ENCODE measurements around the gene CALML4. TPM values are rescaled to one million over a fixed set of nuclear protein-coding genes. Genes with fewer than 3 reads are reported as not detected.
"Not testable (repeated sequence)": the region's sequence is repeated elsewhere in the genome, so short reads cannot be mapped to it uniquely, and the experiment has no call there.

CALML4 gene
- total RNA-seq, 2 donors from 2014 or later, result 3.3 to 12.7 TPM

DNA sequence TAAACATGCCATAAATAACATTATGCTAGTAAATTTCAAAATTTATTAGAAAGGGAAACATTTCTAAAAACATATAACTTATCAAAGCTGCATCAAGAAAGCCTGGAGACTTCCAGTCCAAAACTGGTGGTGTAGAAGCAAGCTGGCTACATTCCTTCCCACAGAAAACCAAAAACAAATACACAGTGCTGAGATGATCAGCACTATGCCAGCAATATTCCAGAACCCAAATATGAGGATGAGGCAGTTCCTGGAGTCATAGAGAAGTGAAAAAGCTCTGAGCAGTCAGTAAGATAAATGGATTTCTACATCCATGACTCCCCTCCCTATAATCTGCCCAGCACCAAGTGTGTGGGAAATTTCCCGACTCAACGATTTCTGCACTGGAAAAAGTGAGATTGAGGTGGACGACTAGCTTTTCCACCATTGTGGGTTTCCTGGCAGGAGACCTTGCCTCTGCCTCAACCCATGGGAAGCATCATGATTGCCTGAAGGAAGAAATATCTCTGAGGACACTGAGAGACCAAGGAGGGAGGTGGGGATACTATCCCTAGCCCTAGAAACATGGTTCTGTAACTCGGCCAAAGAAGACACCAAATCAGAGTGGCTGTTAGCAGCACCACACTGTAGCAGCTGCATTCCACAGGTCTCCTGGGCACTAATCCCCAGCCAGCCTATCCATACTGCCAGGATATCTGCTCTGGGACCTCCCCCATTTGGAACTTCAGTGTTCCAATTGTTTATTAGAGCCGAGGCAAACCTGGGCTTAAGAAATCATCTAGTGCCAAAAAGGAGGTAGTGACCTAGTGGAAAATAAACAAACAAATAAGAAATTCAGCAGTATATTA is 36.2 kb upstream of the CALML4 start:
- intact Hi-C loops (cut with DNase I), result no loop called here
- TF ChIP-seq, protein P1, sequence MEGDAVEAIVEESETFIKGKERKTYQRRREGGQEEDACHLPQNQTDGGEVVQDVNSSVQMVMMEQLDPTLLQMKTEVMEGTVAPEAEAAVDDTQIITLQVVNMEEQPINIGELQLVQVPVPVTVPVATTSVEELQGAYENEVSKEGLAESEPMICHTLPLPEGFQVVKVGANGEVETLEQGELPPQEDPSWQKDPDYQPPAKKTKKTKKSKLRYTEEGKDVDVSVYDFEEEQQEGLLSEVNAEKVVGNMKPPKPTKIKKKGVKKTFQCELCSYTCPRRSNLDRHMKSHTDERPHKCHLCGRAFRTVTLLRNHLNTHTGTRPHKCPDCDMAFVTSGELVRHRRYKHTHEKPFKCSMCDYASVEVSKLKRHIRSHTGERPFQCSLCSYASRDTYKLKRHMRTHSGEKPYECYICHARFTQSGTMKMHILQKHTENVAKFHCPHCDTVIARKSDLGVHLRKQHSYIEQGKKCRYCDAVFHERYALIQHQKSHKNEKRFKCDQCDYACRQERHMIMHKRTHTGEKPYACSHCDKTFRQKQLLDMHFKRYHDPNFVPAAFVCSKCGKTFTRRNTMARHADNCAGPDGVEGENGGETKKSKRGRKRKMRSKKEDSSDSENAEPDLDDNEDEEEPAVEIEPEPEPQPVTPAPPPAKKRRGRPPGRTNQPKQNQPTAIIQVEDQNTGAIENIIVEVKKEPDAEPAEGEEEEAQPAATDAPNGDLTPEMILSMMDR (IDR thresholded peaks at IDR 0.05), result no peak
- TF ChIP-seq POLR2A (IDR thresholded peaks at IDR 0.05), result no peak
- 66 to 79% methylated on average over 5 of the region's 5 CpGs for WGBS, 2 donors

DNA sequence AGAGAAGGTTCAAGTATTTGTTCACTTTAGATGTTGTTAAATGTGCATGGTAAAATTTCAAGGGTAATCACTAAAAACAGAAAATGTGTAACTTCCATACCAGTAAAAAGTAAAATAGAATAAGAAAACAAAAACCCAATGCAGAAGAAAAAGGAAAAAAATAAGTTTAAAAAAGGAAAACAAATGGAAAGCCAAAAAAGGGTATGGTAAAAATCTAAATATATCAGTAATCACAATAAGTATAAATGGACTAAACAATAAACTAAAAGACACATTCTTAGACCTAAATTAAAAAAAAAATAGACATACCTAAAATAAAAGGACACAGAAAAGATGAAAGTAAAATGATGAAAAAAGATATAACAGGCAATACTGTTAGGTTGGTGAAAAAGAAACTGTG is 33.9 kb upstream of the CALML4 start:
- Histone ChIP-seq H3K27me3 (no peaks in the 10 kb centered on the region), H3K9me3 (no peaks in the 10 kb centered on the region), H3K4me1 (no peaks in the 10 kb centered on the region), H3K4me3 (no peak overlapping the region), H3K27ac (no peak overlapping the region), H3K36me3 (replicated peaks in 1 of 2; ENCODE audit: insufficient read depth in 1 of 2, low read depth in 2 of 2) (no peaks in the 10 kb centered on the region)
- TF ChIP-seq, protein P1 (IDR thresholded peaks at IDR 0.05), result no peak
- no peak for TF ChIP-seq POLR2A (IDR thresholded peaks at IDR 0.05)
- no peak for DNase-seq
- intact Hi-C loops (cut with DNase I), result no loop called here
- no peak for ATAC-seq

More for the DNA sequence above, 36.2 kb upstream of the CALML4 start:
- H3K27ac ChIP-seq, result no peak overlapping the region
- ATAC-seq, result no peak
- no peaks in the 10 kb centered on the region for H3K27me3 ChIP-seq
- no peak overlapping the region for H3K4me3 ChIP-seq
- no peak for DNase-seq
- H3K9me3 ChIP-seq, result no peaks in the 10 kb centered on the region
- no peaks in the 10 kb centered on the region for H3K4me1 ChIP-seq
- H3K36me3 ChIP-seq (replicated peaks in 1 of 2; ENCODE audit: insufficient read depth in 1 of 2, low read depth in 2 of 2), result no peaks in the 10 kb centered on the region

DNA sequence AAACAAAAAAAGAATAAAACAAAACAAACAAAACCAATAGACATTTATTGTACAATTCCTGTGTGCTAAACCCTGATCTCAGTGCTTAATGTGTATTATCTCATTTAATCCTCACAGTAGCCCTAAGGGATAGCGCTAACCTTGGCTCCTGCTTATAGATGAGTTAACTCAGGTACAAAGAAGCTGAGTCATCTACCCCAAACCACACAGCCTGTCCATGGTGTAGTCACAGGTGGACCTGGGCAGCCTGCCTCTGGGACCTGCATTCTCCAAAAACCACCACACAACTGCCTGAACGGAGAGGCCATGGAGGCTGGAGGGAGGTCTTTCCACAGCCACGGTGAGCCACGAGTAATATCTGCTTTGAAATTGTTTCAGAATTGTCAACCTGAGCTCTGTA is 29.9 kb upstream of the CALML4 start:
- 81 to 93% methylated on average over 1 to 4 of the region's 4 CpGs for WGBS, 2 donors
- Histone ChIP-seq H3K36me3 (replicated peaks in 1 of 2; ENCODE audit: insufficient read depth in 1 of 2, low read depth in 2 of 2) (no peaks in the 10 kb centered on the region), H3K4me3 (no peak overlapping the region), H3K27me3 (no peaks in the 10 kb centered on the region), H3K9me3 (no peaks in the 10 kb centered on the region), H3K4me1 (peaks cover 5% of the 10 kb centered on the region), H3K27ac (no peak overlapping the region)
- no peak for ATAC-seq
- intact Hi-C loops (cut with DNase I), result no loop called here
- TF ChIP-seq POLR2A (IDR thresholded peaks at IDR 0.05), result no peak
- TF ChIP-seq, protein P1 (IDR thresholded peaks at IDR 0.05), result no peak
- DNase-seq, result no peak

DNA sequence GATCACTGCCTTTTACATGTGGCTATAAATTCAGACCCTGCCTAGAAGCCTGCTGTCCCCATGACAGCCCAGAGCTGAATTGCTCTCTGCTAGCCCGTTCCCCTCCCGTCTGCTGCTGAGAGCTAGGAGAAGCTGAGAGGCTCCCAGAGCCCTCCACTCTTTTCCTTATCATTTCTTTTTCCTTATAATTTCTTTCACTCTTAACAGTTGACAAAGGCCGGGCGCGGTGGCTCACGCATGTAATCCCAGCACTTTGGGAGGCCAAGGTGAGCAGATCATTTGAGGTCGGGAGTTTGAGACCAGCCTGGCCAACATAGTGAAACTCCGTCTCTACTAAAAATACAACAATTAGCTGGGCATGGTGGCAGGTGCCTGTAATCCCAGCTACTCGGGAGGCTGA is 29.4 kb upstream of the CALML4 start:
- H3K9me3 ChIP-seq; H3K4me1 ChIP-seq; ATAC-seq; H3K27me3 ChIP-seq; H3K27ac ChIP-seq; H3K4me3 ChIP-seq; DNase-seq; intact Hi-C loops (cut with DNase I); H3K36me3 ChIP-seq (replicated peaks in 1 of 2; ENCODE audit: insufficient read depth in 1 of 2, low read depth in 2 of 2): not testable (repeated sequence)
- 89 to 91% methylated on average over 9 of the region's 9 CpGs for WGBS, 2 donors

DNA sequence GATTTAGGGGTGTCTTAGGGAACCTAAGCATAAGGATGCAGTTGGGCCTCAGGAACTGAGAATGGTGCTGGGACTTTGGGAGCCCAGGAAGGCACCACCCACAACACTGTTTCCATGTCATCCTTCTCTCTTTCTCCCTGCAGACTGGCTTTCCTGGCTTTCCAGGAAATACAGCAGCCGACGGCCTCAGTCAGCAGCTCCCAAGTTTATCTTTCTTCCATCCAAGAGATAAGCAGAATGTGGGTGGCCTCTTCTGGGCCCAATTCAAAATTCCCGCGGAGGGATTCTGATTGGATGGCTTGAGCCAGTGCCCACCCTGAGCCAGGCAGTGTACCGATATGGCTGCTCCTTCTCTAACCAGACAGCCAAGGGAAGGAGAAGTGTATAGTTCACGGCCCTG is 28.9 kb upstream of the CALML4 start:
- H3K9me3 ChIP-seq, result no peaks in the 10 kb centered on the region
- ATAC-seq (no peak), DNase-seq (no peak)
- WGBS, 2 donors, result 54 to 64% methylated on average over 6 of the region's 6 CpGs
- H3K36me3 ChIP-seq (replicated peaks in 1 of 2; ENCODE audit: insufficient read depth in 1 of 2, low read depth in 2 of 2), result no peaks in the 10 kb centered on the region
- no peaks in the 10 kb centered on the region for H3K27me3 ChIP-seq
- H3K4me1 ChIP-seq, result peaks cover 7% of the 10 kb centered on the region
- TF ChIP-seq POLR2A (IDR thresholded peaks at IDR 0.05), result no peak
- TF ChIP-seq, protein P1 (IDR thresholded peaks at IDR 0.05), result no peak
- H3K4me3 ChIP-seq, result no peak overlapping the region
- H3K27ac ChIP-seq, result no peak overlapping the region
- intact Hi-C loops (cut with DNase I), result no loop called here

Measured in body of pancreas (tissue), 4 donors.